PC-3 (cell line): Measurements from ENCODE around the gene PARP1. TPM values are rescaled to one million over a fixed set of nuclear protein-coding genes. Genes with fewer than 3 reads are reported as not detected.

Experiments
- ATAC-seq: fragments of 200-7000 bp; cut with Tn5 transposase; 2 replicates; pipeline ENCODE4 v1.9.1; 2020; ENCODE audit warnings: mild to moderate bottlenecking, moderate library complexity
- BruUV-seq: library from RNA; stranded (reverse); fragments of 400-500 nt; replicated peaks from 2 replicates; lab custom pipeline; 2021; lab: Mats Ljungman, UMichigan
- CTCF ChIA-PET: fragments of 300-600 bp; sonication (Branson Sonifier 250); formaldehyde crosslinking; loops from one replicate; lab custom pipeline; 2022; ENCODE audit warnings: antibody characterized with exemption; lab: Charles Lee
- POLR2A ChIA-PET: fragments of 300-600 bp; sonication (Branson Sonifier 250); formaldehyde crosslinking; loops from one replicate; lab custom pipeline; 2022; ENCODE audit warnings: antibody characterized with exemption; ENCODE audit not compliant: unreplicated experiment; lab: Charles Lee
- DNase-seq: peaks from one replicate; pipeline ENCODE4 v3.0.0-alpha.2; 2015
- H2AFZ ChIP-seq: fragments of 300-600 bp; sonication (generic); 2 replicates; pipeline ENCODE4 v1.6.0; 2016; ENCODE audit warnings: antibody characterized with exemption, low read length
- H3F3A ChIP-seq: fragments of 300-600 bp; sonication (generic); one replicate; pipeline ENCODE4 v1.6.0; 2017; ENCODE audit warnings: antibody characterized with exemption, low read length, control low read depth, mild to moderate bottlenecking; ENCODE audit not compliant: unreplicated experiment
- H3K27ac ChIP-seq: fragments of 300-600 bp; sonication (generic); 2 replicates; pipeline ENCODE4 v1.5.1; 2016; ENCODE audit warnings: mild to moderate bottlenecking, low read length
- H3K27me3 ChIP-seq: fragments of 300-600 bp; sonication (generic); 2 replicates; pipeline ENCODE4 v1.6.1; 2016; ENCODE audit warnings: low read length, mixed read lengths
- H3K36me3 ChIP-seq: fragments of 300-600 bp; sonication (generic); 2 replicates; pipeline ENCODE4 v1.6.1; 2016; ENCODE audit warnings: low read depth, mixed run types, low read length, mixed read lengths
- H3K4me1 ChIP-seq: fragments of 300-600 bp; sonication (generic); 2 replicates; pipeline ENCODE4 v1.5.1; 2016; ENCODE audit warnings: low read length; ENCODE audit not compliant: insufficient read depth
- H3K4me2 ChIP-seq: fragments of 300-600 bp; sonication (generic); 2 replicates; pipeline ENCODE4 v1.6.0; 2016; ENCODE audit warnings: low read length
- H3K4me3 ChIP-seq: fragments of 300-600 bp; sonication (generic); 2 replicates; pipeline ENCODE4 v1.5.1; 2016; ENCODE audit warnings: mild to moderate bottlenecking, low read length, mixed read lengths
- H3K79me2 ChIP-seq: fragments of 300-600 bp; sonication (generic); 2 replicates; pipeline ENCODE4 v1.6.1; 2017; ENCODE audit warnings: low read length, mixed read lengths
- H3K9ac ChIP-seq: fragments of 300-600 bp; sonication (generic); 2 replicates; pipeline ENCODE4 v1.6.0; 2016; ENCODE audit warnings: mild to moderate bottlenecking, low read length
- H3K9me2 ChIP-seq: fragments of 300-600 bp; sonication (generic); replicated peaks from 2 replicates; pipeline ENCODE4 v1.6.1; 2016; ENCODE audit warnings: mixed run types, low read length, mixed read lengths
- H3K9me3 ChIP-seq: fragments of 300-600 bp; sonication (generic); 2 replicates; pipeline ENCODE4 v1.6.1; 2016; ENCODE audit warnings: low read length, mixed read lengths
- H4K20me1 ChIP-seq: fragments of 300-600 bp; sonication (generic); 2 replicates; pipeline ENCODE4 v1.6.1; 2016; ENCODE audit warnings: low read length, mixed read lengths
- CTCF ChIP-seq: fragments of 300-600 bp; sonication (generic); conservative IDR thresholded peaks from 2 replicates; pipeline ENCODE4 v1.5.1; 2017; ENCODE audit warnings: antibody characterized with exemption, low read depth, mild to moderate bottlenecking, low read length
- EZH2 ChIP-seq: fragments of 300-600 bp; sonication (generic); IDR thresholded peaks from one replicate; pipeline ENCODE4 v1.6.1; 2017; ENCODE audit warnings: antibody characterized with exemption, mild to moderate bottlenecking, low read length; ENCODE audit not compliant: unreplicated experiment
- EZH2phosphoT487 ChIP-seq: fragments of 300-600 bp; sonication (generic); IDR thresholded peaks from 2 replicates; pipeline ENCODE4 v1.6.1; 2018; ENCODE audit warnings: mild to moderate bottlenecking, antibody characterized with exemption, low read length, borderline replicate concordance
- intact Hi-C: fragments of 100-400 bp; cut with micrococcal nuclease; formaldehyde crosslinking; loops from 2 replicates; pipeline ENCODE4 v1.9.0; 2023
- total RNA-seq: library from RNA; depleted of rRNA; stranded (reverse); fragments of >200 nt; gene quantifications from 2 replicates; pipeline ENCODE4 v1.2.3, GENCODE V29; 2014

Gene PARP1
- total RNA-seq, 1 experiment from 2014 or later, result 538 TPM

- no peak for TF ChIP-seq EZH2
- TF ChIP-seq EZH2phosphoT487, result no peak
- no peak for TF ChIP-seq CTCF
- H3K4me2 ChIP-seq, result no peak overlapping the region
- intact Hi-C loops, result no loop called here
- ATAC-seq, result peak; percentile 14
- H3K27ac ChIP-seq, result peak overlapping the region; percentile 15; the same call in 1 of the 2 replicates
- POLR2A ChIA-PET, result interaction anchor here (1.0 kb wide), 1 partner anchor 57 kb away, joined by 5 read pairs; the partner anchor contains the start of gene LIN9
- H3K4me3 ChIP-seq, result no peak overlapping the region
- no peak for DNase-seq
- H3K9ac ChIP-seq, result no peak overlapping the region
- H2AFZ ChIP-seq, result no peak overlapping the region
- H3K4me1 ChIP-seq, result 0 out of 2 replicates have a peak, but pooled peaks cover 4% of the 10 kb centered on the region
- H3K27me3 ChIP-seq, result no peaks in the 10 kb centered on the region
- no peaks in the 10 kb centered on the region for H3K9me2 ChIP-seq
- CTCF ChIA-PET, result no interaction called here
- H3K79me2 ChIP-seq, result no peaks in the 10 kb centered on the region
- H3F3A ChIP-seq, result no peaks in the 10 kb centered on the region
- no peaks in the 10 kb centered on the region for H4K20me1 ChIP-seq
- peaks cover 91% of the 10 kb centered on the region for H3K36me3 ChIP-seq
- BruUV-seq, result no TSS peak
- no peaks in the 10 kb centered on the region for H3K9me3 ChIP-seq
Measured at GRCh38 chr1:226366290-226366689, 41.6 kb downstream of the PARP1 start.

- intact Hi-C loops, result no loop called here
- ChIA-PET POLR2A (interaction anchor here (1.0 kb wide), 1 partner anchor 57 kb away, joined by 5 read pairs; the partner anchor contains the start of gene LIN9), CTCF (no interaction called here)
- Histone ChIP-seq H3K9me2 (no peaks in the 10 kb centered on the region), H3K36me3 (peaks cover 89% of the 10 kb centered on the region), H3K27me3 (no peaks in the 10 kb centered on the region), H3K4me1 (0 out of 2 replicates have a peak, but pooled peaks cover 4% of the 10 kb centered on the region), H3F3A (no peaks in the 10 kb centered on the region), H3K4me3 (no peak overlapping the region), H2AFZ (no peak overlapping the region), H3K27ac (peak overlapping the region; percentile 15; the same call in 1 of the 2 replicates), H3K9me3 (no peaks in the 10 kb centered on the region), H3K4me2 (no peak overlapping the region), H3K79me2 (no peaks in the 10 kb centered on the region), H4K20me1 (no peaks in the 10 kb centered on the region), H3K9ac (no peak overlapping the region)
- DNase-seq (peak; percentile 49), ATAC-seq (peak; percentile 78)
- no TSS peak for BruUV-seq
- no peak for TF ChIP-seq EZH2
- TF ChIP-seq EZH2phosphoT487, result no peak
- no peak for TF ChIP-seq CTCF
Measured at GRCh38 chr1:226365831-226366231, 42.1 kb downstream of the PARP1 start.

GRCh38 chr1:226364901-226365565, 42.9 kb downstream of the PARP1 start:
- H3K4me3 ChIP-seq, result no peak overlapping the region
- intact Hi-C loops, result no loop called here
- H3K9me2 ChIP-seq, result no peaks in the 10 kb centered on the region
- no peak overlapping the region for H3K9ac ChIP-seq
- TF ChIP-seq EZH2phosphoT487 (no peak), EZH2 (no peak), CTCF (no peak)
- H4K20me1 ChIP-seq, result no peaks in the 10 kb centered on the region
- DNase-seq (no peak), ATAC-seq (no peak)
- no peak overlapping the region for H2AFZ ChIP-seq
- 0 out of 2 replicates have a peak, but pooled peaks cover 4% of the 10 kb centered on the region for H3K4me1 ChIP-seq
- POLR2A ChIA-PET, result no interaction called here
- no peaks in the 10 kb centered on the region for H3F3A ChIP-seq
- H3K27me3 ChIP-seq, result no peaks in the 10 kb centered on the region
- H3K4me2 ChIP-seq, result no peak overlapping the region
- H3K79me2 ChIP-seq, result no peaks in the 10 kb centered on the region
- H3K27ac ChIP-seq, result no peak overlapping the region
- H3K9me3 ChIP-seq, result no peaks in the 10 kb centered on the region
- H3K36me3 ChIP-seq, result peaks cover 89% of the 10 kb centered on the region
- CTCF ChIA-PET, result no interaction called here
- no TSS peak for BruUV-seq
